Neuron (in vitro differentiated cells): ENCODE results near the gene BICRAL.
"Not testable (repeated sequence)": the region's sequence is repeated elsewhere in the genome, so short reads cannot be mapped to it uniquely, and the experiment has no call there.

Source experiments
- H2AFZ ChIP-seq: one replicate; pipeline ENCODE4 v1.6.1; 2013; ENCODE audit warnings: low read depth, mild to moderate bottlenecking, inconsistent platforms, low read length, moderate library complexity
- H3K27me3 ChIP-seq: one replicate; pipeline ENCODE4 v1.6.1; 2013; ENCODE audit warnings: low read length; ENCODE audit not compliant: insufficient read depth
- H3K36me3 ChIP-seq: one replicate; pipeline ENCODE4 v1.6.1; 2013; ENCODE audit warnings: low read length; ENCODE audit not compliant: insufficient read depth
- H3K4me1 ChIP-seq: one replicate; pipeline ENCODE4 v1.6.1; 2013; ENCODE audit warnings: low read length; ENCODE audit not compliant: insufficient read depth
- H3K4me3 ChIP-seq: 2 replicates; pipeline ENCODE4 v1.5.1; 2013; ENCODE audit warnings: mild to moderate bottlenecking, low read length, moderate library complexity
- H3K9me3 ChIP-seq: one replicate; pipeline ENCODE4 v1.6.1; 2013; ENCODE audit warnings: low read length

BICRAL gene

DNA sequence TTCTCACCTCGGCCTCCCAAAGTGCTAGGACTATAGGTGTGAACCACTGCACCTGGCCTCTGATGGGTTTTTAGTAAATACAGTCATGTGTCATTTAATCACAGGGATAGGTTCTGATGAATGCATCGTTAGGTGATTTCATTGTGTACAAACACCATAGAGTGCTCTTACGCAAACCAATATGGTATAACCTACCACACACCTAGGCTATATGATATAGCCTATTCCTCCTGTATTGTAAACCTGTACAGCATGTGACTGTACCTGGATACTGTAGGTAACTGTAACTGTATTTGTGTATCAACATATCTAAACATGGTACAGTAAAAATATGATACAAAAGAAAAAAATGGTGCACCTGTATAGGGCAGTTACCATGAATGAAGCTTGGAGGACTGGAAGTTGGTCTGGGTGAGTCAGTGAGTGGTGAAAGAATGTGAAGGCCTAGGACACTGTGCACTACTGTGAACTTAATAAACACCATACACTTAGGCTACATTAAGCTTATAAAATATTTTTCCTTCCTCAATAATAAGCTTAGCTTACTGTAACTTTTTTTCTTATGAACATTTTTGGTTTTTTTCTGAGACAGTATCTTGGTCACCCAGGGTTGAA is 10.0 kb downstream of the BICRAL start:
- Histone ChIP-seq H3K4me3 (no peak overlapping the region), H3K4me1 (peaks cover 11% of the 10 kb centered on the region), H3K9me3 (no peaks in the 10 kb centered on the region), H2AFZ (no peak overlapping the region), H3K36me3 (peaks cover 2% of the 10 kb centered on the region), H3K27me3 (no peaks in the 10 kb centered on the region)

DNA sequence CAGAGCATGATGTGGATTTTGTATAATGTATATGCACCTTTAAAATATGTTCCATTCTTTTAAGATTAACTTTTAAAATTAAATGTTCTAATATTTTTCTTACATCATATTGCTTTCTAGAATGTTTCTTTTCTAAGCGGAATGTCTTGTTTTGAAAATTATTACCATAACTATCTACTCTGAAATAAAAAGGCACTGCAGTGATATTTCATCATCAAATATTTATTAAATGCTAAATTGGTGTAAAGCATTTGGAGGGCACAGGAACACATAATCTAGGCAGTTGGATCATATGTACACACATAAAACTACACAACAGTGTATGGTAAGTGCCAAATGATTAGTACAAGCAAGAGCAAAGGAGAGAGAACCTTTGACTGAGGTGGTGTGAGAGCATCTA is 13.8 kb downstream of the BICRAL start:
- Histone ChIP-seq H3K36me3 (no peaks in the 10 kb centered on the region), H3K4me3 (no peak overlapping the region), H3K4me1 (peaks cover 2% of the 10 kb centered on the region), H2AFZ (no peak overlapping the region), H3K9me3 (no peaks in the 10 kb centered on the region), H3K27me3 (no peaks in the 10 kb centered on the region)

DNA sequence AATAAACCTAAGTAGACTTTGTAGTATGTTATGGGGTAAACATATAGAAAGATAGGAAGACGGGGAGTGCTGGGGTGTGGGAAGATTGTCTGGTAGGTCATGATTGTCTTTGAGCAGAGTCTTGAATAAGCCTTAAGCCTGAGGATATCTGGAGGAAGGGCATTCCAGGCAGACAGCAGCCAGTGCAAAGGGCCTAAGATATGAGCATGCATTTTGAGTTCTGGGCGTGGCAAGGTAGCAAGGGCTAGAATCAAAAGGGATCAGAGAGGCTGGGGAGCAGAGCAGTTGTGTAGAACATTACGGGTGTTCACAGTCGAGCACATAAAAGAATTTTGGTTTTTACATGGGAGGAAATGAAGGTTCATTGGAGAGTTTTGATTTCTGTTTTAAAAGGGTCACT is 14.3 kb downstream of the BICRAL start:
- Histone ChIP-seq H3K9me3 (no peaks in the 10 kb centered on the region), H3K27me3 (no peaks in the 10 kb centered on the region), H3K36me3 (no peaks in the 10 kb centered on the region), H2AFZ (no peak overlapping the region), H3K4me3 (no peak overlapping the region), H3K4me1 (no peaks in the 10 kb centered on the region)

DNA sequence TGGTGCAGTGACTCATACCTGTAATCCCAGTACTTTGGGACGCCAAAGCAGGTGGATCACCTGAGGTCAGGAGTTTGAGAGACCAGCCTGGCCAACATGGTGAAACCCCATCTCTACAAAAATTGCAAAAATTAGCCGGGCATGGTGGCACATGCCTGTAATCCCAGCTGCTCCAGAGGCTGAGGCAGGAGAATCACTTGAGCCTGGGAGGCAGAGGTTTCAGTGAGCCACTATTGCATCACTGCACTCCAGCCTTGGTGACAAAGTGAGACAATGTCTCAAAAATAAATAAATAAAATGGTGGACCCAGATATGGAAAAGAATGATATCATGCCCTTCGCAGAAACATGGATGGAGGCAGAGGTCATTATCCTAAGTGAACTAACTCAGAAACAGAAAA is 15.8 kb downstream of the BICRAL start:
- H3K9me3 ChIP-seq, H2AFZ ChIP-seq, H3K4me3 ChIP-seq, H3K4me1 ChIP-seq, H3K27me3 ChIP-seq, H3K36me3 ChIP-seq: not testable (repeated sequence)

DNA sequence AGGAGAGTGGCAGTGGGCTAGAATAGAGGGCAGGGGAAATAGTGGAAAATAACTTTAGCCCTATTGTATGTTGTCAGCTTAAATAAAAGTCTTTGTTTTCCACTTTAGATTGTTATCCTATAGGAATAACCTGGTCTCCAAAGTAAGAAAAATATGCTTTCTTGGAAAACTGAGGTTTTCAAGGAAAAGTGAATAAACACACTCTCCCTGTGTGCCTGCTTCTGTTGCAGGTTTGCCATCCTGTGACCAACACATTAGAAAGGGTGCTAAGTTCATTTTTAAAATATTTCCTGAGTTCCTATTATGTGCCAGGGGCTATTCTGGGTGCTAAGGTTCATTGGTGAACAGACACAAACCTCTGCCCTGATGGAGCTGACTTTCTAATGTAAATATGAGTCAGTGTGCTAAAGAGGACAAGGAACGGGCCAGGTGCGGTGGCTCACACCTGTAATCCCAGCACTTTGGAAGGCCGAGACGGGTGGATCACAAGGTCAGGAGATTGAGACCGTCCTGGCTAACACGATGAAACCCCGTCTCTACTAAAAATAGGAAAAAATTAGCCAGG is 23.5 kb downstream of the BICRAL start:
- Histone ChIP-seq H3K36me3 (no peaks in the 10 kb centered on the region), H3K4me3 (no peak overlapping the region), H3K4me1 (no peaks in the 10 kb centered on the region), H3K9me3 (no peaks in the 10 kb centered on the region), H2AFZ (no peak overlapping the region), H3K27me3 (no peaks in the 10 kb centered on the region)

DNA sequence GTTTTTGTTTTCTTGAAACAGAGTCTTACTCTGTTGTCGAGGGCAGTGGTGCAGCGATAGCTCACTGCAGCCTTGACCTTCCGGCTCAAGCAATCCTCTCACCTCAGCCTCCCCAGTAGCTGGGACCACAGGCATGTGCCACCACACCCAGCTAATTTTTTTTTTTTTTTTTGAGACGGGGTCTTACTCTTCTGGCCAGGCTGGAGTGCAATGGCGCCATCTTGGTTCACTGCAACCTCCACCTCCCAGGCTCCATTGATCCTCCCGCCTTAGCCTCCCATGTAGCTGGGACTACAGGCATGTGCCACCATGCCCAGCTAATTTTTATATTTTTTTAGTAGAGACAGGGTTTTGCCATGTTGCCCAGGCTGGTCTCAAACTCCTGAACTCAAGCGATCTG is 24.5 kb downstream of the BICRAL start:
- H3K4me1 ChIP-seq, H3K4me3 ChIP-seq, H3K27me3 ChIP-seq, H3K36me3 ChIP-seq, H3K9me3 ChIP-seq, H2AFZ ChIP-seq: not testable (repeated sequence)

DNA sequence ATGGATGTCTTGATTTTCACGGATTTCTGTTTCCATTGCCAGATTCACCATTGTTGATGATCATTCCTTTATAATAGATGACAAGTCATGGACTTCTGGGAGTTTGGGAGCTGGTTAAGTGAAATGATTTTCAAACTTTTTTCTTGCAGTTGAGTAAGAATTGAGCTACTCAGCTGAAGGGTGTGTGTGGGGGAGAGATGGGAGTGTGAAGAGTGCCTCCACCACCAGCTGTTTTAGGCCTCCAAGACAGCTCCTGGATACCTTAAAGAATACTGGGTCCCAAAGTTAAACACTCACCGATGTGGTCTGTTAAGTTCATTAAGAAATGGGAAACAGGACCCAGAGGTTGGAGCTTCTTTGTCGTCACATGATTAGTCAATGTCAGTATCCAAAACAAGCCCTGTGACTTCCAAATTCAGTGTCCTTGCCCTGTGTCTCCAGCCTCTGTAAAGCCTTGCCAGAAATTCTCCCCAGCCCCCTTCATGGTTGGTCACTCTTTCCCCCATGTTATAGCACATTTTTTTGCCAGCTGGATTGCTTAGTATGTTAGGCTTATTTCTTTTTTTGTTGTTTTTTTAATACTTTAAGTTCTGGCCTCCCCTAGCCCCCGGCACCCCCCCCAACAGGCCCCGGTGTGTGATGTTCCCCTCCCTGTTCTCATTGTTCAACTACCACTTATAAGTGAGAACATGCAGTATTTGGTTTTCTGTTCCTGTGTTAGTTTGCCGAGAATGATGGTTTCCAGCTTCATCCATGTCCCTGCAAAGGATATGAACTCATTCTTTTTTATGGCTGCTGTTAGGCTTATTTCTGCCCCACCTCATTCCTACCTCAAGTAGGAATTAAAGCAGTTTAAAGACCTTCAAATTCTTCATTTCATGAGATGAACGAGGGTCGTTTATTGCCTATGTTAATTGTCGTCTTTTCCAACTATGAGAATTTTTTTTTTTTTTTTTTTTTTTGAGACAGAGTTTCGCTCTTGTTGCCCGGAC is 26.9 kb downstream of the BICRAL start:
- no peaks in the 10 kb centered on the region for H3K36me3 ChIP-seq
- no peaks in the 10 kb centered on the region for H3K27me3 ChIP-seq
- H3K4me1 ChIP-seq, result no peaks in the 10 kb centered on the region
- no peak overlapping the region for H2AFZ ChIP-seq
- H3K9me3 ChIP-seq, result no peaks in the 10 kb centered on the region
- no peak overlapping the region for H3K4me3 ChIP-seq

DNA sequence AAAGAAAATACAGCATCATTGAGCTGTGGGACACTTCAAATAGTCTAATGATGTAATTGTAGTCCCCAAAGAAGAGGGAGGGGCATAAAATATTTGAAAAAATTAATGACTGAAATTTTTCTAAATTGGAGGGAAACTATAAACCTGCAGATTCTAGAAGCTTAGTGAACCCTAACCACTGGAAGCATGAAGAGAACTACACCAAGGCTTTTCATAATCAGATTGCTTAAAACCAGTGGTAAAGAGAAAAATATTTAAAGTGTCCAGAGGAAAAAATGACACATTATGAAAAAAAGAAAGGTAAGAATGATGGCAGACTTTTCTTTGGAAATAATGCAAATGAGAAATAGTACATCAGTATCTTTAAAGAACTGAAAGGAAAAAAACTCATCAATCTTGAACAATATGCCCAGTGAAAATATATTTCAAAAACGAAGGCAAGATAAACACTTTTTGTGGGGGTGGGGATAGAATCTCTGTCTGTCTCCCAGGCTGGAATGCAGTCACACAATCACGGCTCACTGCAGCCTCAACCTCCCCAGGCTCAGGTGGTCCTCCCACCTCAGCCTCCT is 31.3 kb downstream of the BICRAL start:
- Histone ChIP-seq H3K36me3 (no peaks in the 10 kb centered on the region), H2AFZ (no peak overlapping the region), H3K27me3 (no peaks in the 10 kb centered on the region), H3K4me1 (no peaks in the 10 kb centered on the region), H3K9me3 (no peaks in the 10 kb centered on the region), H3K4me3 (no peak overlapping the region)

DNA sequence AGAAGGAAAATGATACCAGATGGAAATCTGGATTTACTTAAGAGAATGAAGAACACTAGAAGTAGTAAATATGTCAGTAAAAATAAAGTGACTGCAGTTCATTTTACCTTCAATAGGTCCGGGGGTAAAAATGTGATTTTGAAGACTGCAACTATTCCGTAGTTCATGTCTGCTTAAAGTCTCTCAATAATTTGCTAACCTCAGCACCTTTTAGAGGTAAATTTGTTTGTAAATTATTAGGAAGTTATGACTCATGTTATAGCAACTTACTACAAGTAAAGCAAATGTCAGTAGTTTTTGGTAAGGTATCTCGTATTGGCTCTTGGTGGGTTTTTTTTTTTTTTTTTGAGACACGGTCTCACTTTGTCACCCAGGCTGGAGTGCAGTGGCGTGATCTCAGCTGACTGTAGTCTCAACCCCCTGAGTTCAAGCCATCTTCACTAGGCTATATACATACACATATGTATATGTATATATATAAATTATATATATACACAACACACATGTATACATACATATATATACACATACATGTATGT is 32.1 kb downstream of the BICRAL start:
- Histone ChIP-seq H3K4me3 (no peak overlapping the region), H3K27me3 (no peaks in the 10 kb centered on the region), H2AFZ (no peak overlapping the region), H3K36me3 (no peaks in the 10 kb centered on the region), H3K9me3 (no peaks in the 10 kb centered on the region), H3K4me1 (no peaks in the 10 kb centered on the region)

DNA sequence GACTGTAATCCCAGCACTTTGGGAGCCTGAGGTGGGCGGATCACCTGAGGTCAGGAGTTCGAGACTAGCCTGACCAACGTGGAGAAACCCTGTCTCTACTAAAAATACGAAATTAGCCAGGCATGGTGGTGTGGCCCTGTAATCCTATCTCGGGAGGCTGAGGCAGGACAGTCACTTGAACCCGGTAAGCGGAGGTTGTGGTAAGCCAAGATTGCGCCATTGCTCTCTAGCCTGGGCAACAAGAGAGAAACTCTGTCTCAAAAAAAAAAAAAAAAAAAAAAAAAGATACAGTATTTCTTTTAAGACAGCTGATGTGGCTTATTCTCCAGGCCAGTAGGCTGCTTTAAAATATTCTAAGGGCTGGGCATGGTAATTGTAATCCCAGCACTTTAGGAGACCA is 33.9 kb downstream of the BICRAL start:
- H3K27me3 ChIP-seq, H3K4me1 ChIP-seq, H3K4me3 ChIP-seq, H2AFZ ChIP-seq, H3K9me3 ChIP-seq, H3K36me3 ChIP-seq: not testable (repeated sequence)

DNA sequence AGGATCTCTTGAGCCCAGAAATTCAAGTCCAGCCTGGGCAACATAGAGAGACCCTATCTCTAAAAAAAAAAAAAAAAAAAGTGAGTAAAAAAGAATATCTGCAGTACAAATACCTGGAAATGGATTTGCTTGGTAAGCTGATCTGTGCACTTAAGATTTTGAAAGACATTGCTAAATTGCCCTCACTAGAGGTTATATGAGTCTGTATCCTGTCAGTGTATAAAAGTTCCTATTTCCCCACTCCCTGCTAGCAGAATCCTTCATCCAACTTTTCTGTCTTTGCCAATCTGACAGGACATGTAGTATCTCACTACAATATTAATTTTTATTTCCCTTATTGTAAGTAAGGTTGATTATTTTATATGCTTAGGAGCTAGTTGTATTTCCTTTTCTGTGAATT is 36.1 kb downstream of the BICRAL start:
- Histone ChIP-seq H3K4me1 (no peaks in the 10 kb centered on the region), H3K4me3 (no peak overlapping the region)

DNA sequence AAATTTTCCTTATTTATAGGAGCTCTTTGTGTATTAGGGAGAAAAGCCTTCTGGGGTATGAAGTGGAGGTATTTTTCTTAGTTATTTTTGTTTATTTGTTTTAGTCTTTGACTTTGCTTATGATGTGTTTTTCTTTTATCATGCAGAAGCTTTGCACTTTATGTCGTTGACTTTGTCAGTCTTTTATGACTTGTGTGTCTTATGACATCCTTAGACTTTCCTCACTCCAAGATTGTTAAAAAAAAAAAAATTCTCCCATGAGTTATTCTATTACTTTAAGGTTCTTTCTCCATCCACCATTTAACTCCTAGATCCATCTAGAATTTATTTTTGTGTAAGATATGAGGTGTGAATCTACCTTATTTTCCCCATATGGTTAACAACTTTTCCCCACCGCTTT is 36.6 kb downstream of the BICRAL start:
- H3K27me3 ChIP-seq, result no peaks in the 10 kb centered on the region
- no peaks in the 10 kb centered on the region for H3K4me1 ChIP-seq
- H3K9me3 ChIP-seq, result no peaks in the 10 kb centered on the region
- no peak overlapping the region for H2AFZ ChIP-seq
- H3K4me3 ChIP-seq, result no peak overlapping the region
- H3K36me3 ChIP-seq, result peaks cover 6% of the 10 kb centered on the region

More for the DNA sequence above, 36.1 kb downstream of the BICRAL start:
- Histone ChIP-seq H3K27me3 (no peaks in the 10 kb centered on the region), H2AFZ (no peak overlapping the region), H3K9me3 (no peaks in the 10 kb centered on the region), H3K36me3 (peaks cover 3% of the 10 kb centered on the region)

DNA sequence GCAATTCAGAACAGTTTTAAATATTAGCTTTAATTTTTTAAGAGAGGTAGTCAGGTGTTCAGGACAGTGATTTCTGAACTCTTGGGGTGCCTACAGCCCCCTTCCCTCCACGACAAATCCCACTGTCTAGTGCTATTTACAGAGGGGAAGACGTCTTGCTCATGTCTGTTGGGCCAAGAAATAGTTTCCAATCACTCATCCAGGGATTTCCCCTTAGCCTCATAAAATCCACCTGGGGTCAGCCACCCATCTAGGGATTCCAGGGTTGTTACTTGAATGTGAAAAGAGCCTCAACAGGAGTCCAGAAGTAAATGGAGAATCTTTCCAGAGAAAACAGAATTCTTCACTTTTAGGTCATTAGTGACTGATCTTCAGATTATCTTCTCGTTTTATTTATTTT is 37.0 kb downstream of the BICRAL start:
- no peaks in the 10 kb centered on the region for H3K27me3 ChIP-seq
- no peaks in the 10 kb centered on the region for H3K9me3 ChIP-seq
- H3K4me3 ChIP-seq, result no peak overlapping the region
- H2AFZ ChIP-seq, result no peak overlapping the region
- H3K36me3 ChIP-seq, result peaks cover 6% of the 10 kb centered on the region
- no peaks in the 10 kb centered on the region for H3K4me1 ChIP-seq
